Effector memory CD8-positive, alpha-beta T cell (primary cell): ENCODE data around the gene MX1.

Source experiments
- ATAC-seq: fragments of 150-1000 bp; cut with Tn5 transposase; replicated peaks from 2 replicates; pipeline ENCODE4 v1.10.0; 2021; ENCODE audit warnings: mild to moderate bottlenecking, moderate library complexity
- DNase-seq, 3 experiments: peaks; one replicate each; pipeline ENCODE4 v3.0.0; 2021
- H3K27ac Mint-ChIP-seq, 2 donors: one replicate each; pipeline ENCODE4 v1.8.0; 2022; ENCODE audit warnings: mild to moderate bottlenecking in 2 of 2, mixed read lengths in 2 of 2, moderate library complexity in 2 of 2
- H3K27me3 Mint-ChIP-seq, 2 donors: one replicate each; pipeline ENCODE4 v1.8.0; 2022; ENCODE audit warnings: mixed read lengths in 2 of 2
- H3K36me3 Mint-ChIP-seq: one replicate; pipeline ENCODE4 v1.8.0; 2022; ENCODE audit warnings: mild to moderate bottlenecking, moderate library complexity, mixed read lengths; ENCODE audit not compliant: insufficient read depth
- H3K4me1 Mint-ChIP-seq, 2 donors: one replicate each; pipeline ENCODE4 v1.8.0; 2022; ENCODE audit warnings: low read depth in 2 of 2, mixed read lengths in 2 of 2
- H3K4me3 Mint-ChIP-seq, 2 donors: one replicate each; pipeline ENCODE4 v1.8.0; 2022; ENCODE audit warnings: mild to moderate bottlenecking in 2 of 2, mixed read lengths in 2 of 2, moderate library complexity in 2 of 2
- H3K9me3 Mint-ChIP-seq, 2 donors: one replicate each; pipeline ENCODE4 v1.8.0; 2022; ENCODE audit warnings: mixed read lengths in 2 of 2

MX1 gene

DNA sequence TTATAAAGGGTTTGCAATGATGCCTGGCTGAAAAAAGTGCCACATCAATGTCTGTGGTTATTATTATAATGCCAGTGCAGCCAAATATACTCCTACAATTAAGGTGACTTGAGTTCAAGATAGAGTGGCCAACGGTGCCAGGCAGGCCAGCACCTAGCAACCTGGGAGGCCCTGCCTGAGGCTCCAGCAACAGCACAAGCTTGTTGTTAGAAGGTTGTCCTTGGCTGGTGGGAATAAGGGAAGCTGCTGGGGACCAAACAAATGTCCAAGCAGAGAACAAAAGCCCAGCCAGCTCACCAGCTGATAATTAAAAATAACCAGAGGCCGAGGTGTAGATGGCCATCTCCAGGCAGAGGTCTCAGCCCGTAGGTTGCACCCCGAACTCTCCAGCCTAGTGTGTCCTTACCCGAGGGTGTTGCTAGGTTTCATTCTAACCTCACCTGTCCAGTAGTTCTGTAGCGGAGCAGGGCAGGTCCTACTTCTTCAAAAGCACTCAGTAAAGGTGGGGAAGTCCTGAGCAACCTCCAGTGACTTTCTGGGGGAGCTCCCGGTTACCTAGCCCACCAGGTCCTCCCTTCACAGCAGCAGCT lies 80.1 kb downstream of the MX1 start:
- H3K4me1 Mint-ChIP-seq = peaks cover 0 to 3% of the 10 kb centered on the region in 2 donors

DNA sequence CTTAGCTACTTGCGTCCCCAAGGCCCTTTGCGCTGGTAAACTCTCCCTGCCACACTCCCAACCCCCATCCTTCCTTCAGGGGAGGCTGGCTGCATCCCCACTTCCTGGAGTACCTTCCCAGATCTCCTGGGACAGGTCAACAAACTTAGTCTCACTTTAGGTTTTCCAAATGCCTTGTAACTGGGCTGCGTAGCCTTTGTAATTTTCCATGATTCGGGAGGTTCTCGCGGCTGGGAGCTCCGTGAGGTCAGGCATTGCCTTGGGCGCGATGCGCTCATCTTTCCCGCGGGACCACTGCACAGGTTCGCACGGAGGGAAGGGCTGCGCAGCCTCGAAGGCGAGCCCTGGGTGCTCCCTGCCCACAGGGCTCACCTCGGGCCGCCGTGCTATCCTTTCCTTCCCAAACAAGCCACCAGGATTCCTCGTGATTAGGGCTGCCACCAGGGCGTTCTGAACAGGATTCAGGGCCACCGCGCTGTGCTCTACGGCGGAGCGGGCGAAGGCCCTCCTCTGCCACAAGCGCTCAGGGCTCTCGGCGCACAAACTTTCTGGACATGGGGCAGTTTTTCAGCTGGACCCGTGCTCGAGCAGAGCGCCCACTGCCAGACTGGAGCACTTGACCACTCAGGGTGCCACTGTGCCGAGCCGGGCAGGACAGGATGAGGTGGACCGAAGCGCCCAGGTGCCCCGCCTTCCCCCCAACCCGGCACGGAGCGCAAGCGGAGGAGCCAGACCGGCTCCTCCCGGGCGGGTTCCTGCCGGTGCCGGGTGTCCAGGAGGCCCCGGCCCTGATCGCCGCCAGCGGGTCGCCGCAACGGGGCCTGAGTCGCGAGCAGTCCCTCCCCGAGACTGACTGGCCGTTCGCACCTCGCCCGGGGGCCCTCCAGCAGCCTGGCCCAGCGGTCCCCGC lies 80.8 kb downstream of the MX1 start:
- H3K27ac Mint-ChIP-seq = no peak overlapping the region
- no peak for ATAC-seq
- H3K36me3 Mint-ChIP-seq = peaks cover 3% of the 10 kb centered on the region
- no peak for DNase-seq
- no peaks in the 10 kb centered on the region for H3K9me3 Mint-ChIP-seq
- H3K4me3 Mint-ChIP-seq = peak overlapping the region in 1 of 2 donors; percentile 55
- H3K4me1 Mint-ChIP-seq = peaks cover 0 to 3% of the 10 kb centered on the region in 2 donors
- H3K27me3 Mint-ChIP-seq = peaks cover 38 to 67% of the 10 kb centered on the region in 2 donors

More for the DNA sequence above, 80.1 kb downstream of the MX1 start:
- Mint-ChIP-seq H3K4me3 (no peak overlapping the region), H3K9me3 (no peaks in the 10 kb centered on the region), H3K27ac (no peak overlapping the region), H3K27me3 (peaks cover 34 to 64% of the 10 kb centered on the region in 2 donors), H3K36me3 (peaks cover 3% of the 10 kb centered on the region)
- ATAC-seq (no peak), DNase-seq (no peak)

DNA sequence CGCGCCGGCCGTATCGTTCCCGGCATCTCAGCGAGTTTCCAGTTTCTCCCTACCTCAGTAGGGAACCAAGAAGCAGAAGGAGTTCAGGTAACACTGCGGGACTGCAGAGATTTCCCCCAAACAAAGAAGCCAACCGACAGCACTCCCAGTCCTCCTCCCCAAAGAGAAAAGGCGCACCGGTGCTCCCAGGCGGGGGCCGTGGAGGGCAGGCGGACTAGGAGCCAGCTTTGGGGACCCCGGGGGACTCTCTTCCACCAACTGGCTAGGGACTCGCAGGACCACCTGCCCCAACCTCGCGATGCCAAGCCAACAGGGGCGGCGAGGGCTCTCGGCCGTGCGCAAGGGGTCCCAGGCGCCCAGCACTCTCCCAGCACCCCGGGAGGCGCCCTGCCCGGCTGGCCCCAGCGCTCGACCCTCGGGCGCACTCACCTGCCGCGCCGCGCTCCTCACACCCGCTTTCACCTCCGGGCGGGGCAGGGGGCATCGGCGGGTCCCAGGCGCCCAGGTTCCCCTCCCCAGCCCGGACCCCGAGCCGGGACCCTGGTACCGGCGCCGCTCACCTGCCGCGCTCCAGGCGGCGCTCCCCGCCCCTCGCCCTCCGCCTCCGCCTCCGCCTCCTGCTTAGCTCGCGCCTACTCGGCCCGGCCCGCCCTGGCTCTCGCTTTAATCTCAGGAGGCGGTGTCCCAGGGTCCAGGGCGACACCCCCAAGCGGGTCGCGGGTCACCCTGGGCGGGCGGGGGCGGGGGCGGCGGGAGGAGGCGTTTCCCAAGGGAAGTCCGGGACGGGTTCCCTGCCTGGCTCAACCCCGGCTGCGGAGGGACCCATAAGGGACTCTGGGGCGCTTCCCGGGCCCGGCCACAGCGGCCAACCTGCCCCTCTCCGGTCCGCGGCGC lies 81.7 kb downstream of the MX1 start, which contains the start of gene TMPRSS2:
TSS of gene TMPRSS2 (minus strand) at position 638 of the 894 bp plus-strand sequence. CDS start 10,025 bp downstream, outside the sequence.
- Mint-ChIP-seq H3K9me3 (no peaks in the 10 kb centered on the region), H3K27ac (no peak within 1 kb of the TSS), H3K4me3 (peak within 1 kb of the TSS in 1 of 2 donors; percentile 55), H3K27me3 (peaks cover 40 to 61% of the 10 kb centered on the region in 2 donors), H3K4me1 (peaks cover 0 to 3% of the 10 kb centered on the region in 2 donors), H3K36me3 (peaks cover 3% of the 10 kb centered on the region)
- ATAC-seq = no peak
- no peak for DNase-seq

DNA sequence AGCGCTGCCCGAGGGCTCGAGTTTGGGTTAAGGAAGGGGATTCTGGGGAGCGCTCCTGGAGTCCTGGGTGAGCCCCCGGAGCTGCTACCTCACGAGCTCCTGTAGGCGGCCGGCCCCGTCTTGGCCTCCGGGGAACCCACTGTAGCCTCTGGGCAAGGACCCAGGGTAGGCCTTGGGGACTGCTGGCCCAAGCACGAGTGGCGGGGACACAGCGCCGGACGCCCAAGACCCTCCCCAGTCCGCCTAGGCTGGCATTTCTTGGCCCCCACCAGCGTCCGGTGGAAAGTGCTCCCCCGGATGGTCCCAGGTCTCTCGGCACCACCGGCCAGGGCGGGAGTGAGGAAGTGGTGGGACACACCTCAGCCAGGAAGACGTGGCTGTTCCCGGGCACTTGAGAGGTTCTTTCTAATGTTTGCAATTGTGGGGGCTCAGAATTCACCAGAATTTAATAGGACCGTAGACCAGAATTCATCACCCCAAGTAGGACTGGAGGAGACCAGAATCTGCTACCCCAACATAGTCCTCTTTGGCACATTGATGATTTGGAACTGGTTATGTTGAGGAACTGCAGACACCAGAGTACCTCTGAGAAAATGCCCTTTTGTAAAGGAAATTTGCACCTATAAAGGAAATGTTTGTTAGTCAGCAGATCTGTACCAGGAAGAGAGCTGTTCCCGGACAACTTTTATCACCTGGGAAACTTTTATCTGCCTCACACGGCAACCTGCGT lies 82.5 kb downstream of the MX1 start:
- ATAC-seq = no peak
- Mint-ChIP-seq H3K27me3 (peaks cover 44 to 62% of the 10 kb centered on the region in 2 donors), H3K4me1 (peaks cover 0 to 3% of the 10 kb centered on the region in 2 donors), H3K27ac (no peak overlapping the region), H3K9me3 (no peaks in the 10 kb centered on the region), H3K4me3 (peak overlapping the region in 1 of 2 donors; percentile 36), H3K36me3 (peaks cover 3% of the 10 kb centered on the region)
- DNase-seq = no peak
